DOHH2 (cell line): ENCODE data around the gene NTMT1.

ENCODE experiments used
- H3F3A ChIP-seq: fragments of 200-600 bp; sonication (generic), shearing (Covaris generic); 2 replicates; pipeline ENCODE4 v1.6.0; 2016; ENCODE audit warnings: antibody characterized with exemption, mild to moderate bottlenecking; ENCODE audit not compliant: control insufficient read depth, insufficient read depth
- H3K27ac ChIP-seq: fragments of 200-600 bp; sonication (generic); 2 replicates; pipeline ENCODE4 v1.5.1; 2014; ENCODE audit warnings: low read depth, mild to moderate bottlenecking, low read length, moderate library complexity
- H3K27me3 ChIP-seq: fragments of 200-600 bp; sonication (generic); 2 replicates; pipeline ENCODE4 v1.6.1; 2014; ENCODE audit warnings: mild to moderate bottlenecking, low read length, mixed read lengths; ENCODE audit not compliant: control insufficient read depth
- H3K36me3 ChIP-seq: fragments of 200-600 bp; sonication (generic); 2 replicates; pipeline ENCODE4 v1.6.1; 2014; ENCODE audit warnings: mild to moderate bottlenecking, low read length, moderate library complexity, mixed read lengths; ENCODE audit not compliant: control insufficient read depth
- H3K4me1 ChIP-seq: fragments of 200-600 bp; sonication (generic); 2 replicates; pipeline ENCODE4 v1.6.1; 2014; ENCODE audit warnings: mild to moderate bottlenecking, low read length, mixed read lengths; ENCODE audit not compliant: control insufficient read depth
- H3K4me2 ChIP-seq: fragments of 200-600 bp; sonication (generic); 2 replicates; pipeline ENCODE4 v1.6.0; 2014; ENCODE audit warnings: mild to moderate bottlenecking, low read length, moderate library complexity
- H3K4me3 ChIP-seq: fragments of 200-600 bp; sonication (generic); 2 replicates; pipeline ENCODE4 v1.5.1; 2014; ENCODE audit warnings: mild to moderate bottlenecking, low read length, mixed read lengths
- H3K79me2 ChIP-seq: fragments of 200-600 bp; sonication (generic); 2 replicates; pipeline ENCODE4 v1.6.1; 2014; ENCODE audit warnings: mild to moderate bottlenecking, low read length, mixed read lengths; ENCODE audit not compliant: control insufficient read depth
- H3K9me2 ChIP-seq: fragments of 200-600 bp; sonication (generic); replicated peaks from 2 replicates; pipeline ENCODE4 v1.6.1; 2014; ENCODE audit warnings: mild to moderate bottlenecking, low read length, mixed read lengths; ENCODE audit not compliant: control insufficient read depth
- H3K9me3 ChIP-seq: fragments of 200-600 bp; sonication (generic); 2 replicates; pipeline ENCODE4 v1.6.1; 2014; ENCODE audit warnings: antibody characterized with exemption, low read length, mixed read lengths; ENCODE audit not compliant: control insufficient read depth, insufficient read depth
- H4K20me1 ChIP-seq: fragments of 200-600 bp; sonication (generic); 2 replicates; pipeline ENCODE4 v1.6.0; 2014; ENCODE audit warnings: low read depth, mild to moderate bottlenecking, antibody characterized with exemption, low read length, moderate library complexity; ENCODE audit not compliant: control insufficient read depth, insufficient read depth
- CTCF ChIP-seq: fragments of 200-600 bp; sonication (generic); IDR thresholded peaks from one replicate; pipeline ENCODE4 v1.5.1; 2014; ENCODE audit warnings: antibody characterized with exemption, mild to moderate bottlenecking, low read depth, low read length; ENCODE audit not compliant: poor library complexity, severe bottlenecking
- EZH2phosphoT487 ChIP-seq: fragments of 200-600 bp; sonication (generic); IDR thresholded peaks from 2 replicates; pipeline ENCODE4 v1.6.1; 2017; ENCODE audit warnings: borderline replicate concordance, mild to moderate bottlenecking, antibody characterized with exemption, low read length, moderate library complexity, mixed read lengths

NTMT1 gene

GRCh38 chr9:129664746-129665388 is 38.9 kb downstream of the NTMT1 start:
- Histone ChIP-seq H3K4me1 (no peaks in the 10 kb centered on the region), H3K4me2 (no peak overlapping the region), H3K27me3 (no peaks in the 10 kb centered on the region), H4K20me1 (no peaks in the 10 kb centered on the region), H3K9me2 (no peaks in the 10 kb centered on the region), H3K9me3 (no peaks in the 10 kb centered on the region), H3K36me3 (no peaks in the 10 kb centered on the region), H3F3A (no peaks in the 10 kb centered on the region), H3K27ac (no peak overlapping the region), H3K4me3 (no peak overlapping the region), H3K79me2 (no peaks in the 10 kb centered on the region)
- TF ChIP-seq CTCF (no peak), EZH2phosphoT487 (no peak)

GRCh38 chr9:129665389-129665775 is 39.4 kb downstream of the NTMT1 start, which contains the start of gene PRRX2:
TSS of gene PRRX2 (plus strand) at chr9:129665647. CDS start at chr9:129665868, 221 bp downstream.
- Histone ChIP-seq H3F3A (no peaks in the 10 kb centered on the region), H3K4me1 (no peaks in the 10 kb centered on the region), H3K9me2 (no peaks in the 10 kb centered on the region), H4K20me1 (no peaks in the 10 kb centered on the region), H3K4me3 (no peak within 1 kb of the TSS), H3K4me2 (no peak within 1 kb of the TSS), H3K36me3 (no peaks in the 10 kb centered on the region), H3K79me2 (no peaks in the 10 kb centered on the region), H3K27ac (no peak within 1 kb of the TSS), H3K9me3 (no peaks in the 10 kb centered on the region), H3K27me3 (no peaks in the 10 kb centered on the region)
- no peak for TF ChIP-seq CTCF
- TF ChIP-seq EZH2phosphoT487: no peak

- no peaks in the 10 kb centered on the region for H3K27me3 ChIP-seq
- no peaks in the 10 kb centered on the region for H3K9me2 ChIP-seq
- no peaks in the 10 kb centered on the region for H3K79me2 ChIP-seq
- no peaks in the 10 kb centered on the region for H3K36me3 ChIP-seq
- no peaks in the 10 kb centered on the region for H4K20me1 ChIP-seq
- no peaks in the 10 kb centered on the region for H3F3A ChIP-seq
- no peaks in the 10 kb centered on the region for H3K4me1 ChIP-seq
- H3K4me2 ChIP-seq: no peak overlapping the region
- H3K27ac ChIP-seq: no peak overlapping the region
- H3K4me3 ChIP-seq: no peak overlapping the region
- TF ChIP-seq CTCF: no peak
- TF ChIP-seq EZH2phosphoT487: no peak
- H3K9me3 ChIP-seq: no peaks in the 10 kb centered on the region
These were observed 40.0 kb downstream of the NTMT1 start for GRCh38 chr9:129665814-129666520.
